GF-D8 (cell line): ENCODE measurements around the gene KIF26A.
"Not testable (repeated sequence)": the region's sequence is repeated elsewhere in the genome, so short reads cannot be mapped to it uniquely, and the experiment has no call there.

Source experiments
- DNase-seq: peaks from one replicate; lab custom pipeline; 2025; lab: John Stamatoyannopoulos, UW

KIF26A gene

GRCh38 chr14:104194016-104194415, 55.6 kb downstream of the KIF26A start:
- DNase-seq, result no peak

DNA sequence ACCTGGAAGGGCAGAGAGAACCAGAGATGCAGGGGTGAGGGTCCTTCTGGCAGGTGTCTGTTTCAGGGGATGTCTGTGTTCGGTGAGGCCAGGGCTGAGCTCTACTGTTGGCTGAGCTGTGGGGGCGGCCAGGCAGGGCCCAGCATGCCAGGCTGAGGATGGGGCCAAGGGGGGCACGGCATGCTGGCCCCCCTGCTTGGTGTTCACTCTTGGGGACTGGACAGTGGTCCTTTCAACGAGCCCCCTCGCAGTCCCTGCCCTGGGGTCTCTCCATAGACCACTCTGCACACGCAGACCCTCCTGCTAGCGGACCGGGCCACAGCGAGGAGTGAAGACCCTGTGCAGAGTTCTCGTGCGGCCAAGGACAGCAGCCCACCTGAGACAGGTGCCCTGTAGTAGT, 56.3 kb downstream of the KIF26A start:
- no peak for DNase-seq

DNA sequence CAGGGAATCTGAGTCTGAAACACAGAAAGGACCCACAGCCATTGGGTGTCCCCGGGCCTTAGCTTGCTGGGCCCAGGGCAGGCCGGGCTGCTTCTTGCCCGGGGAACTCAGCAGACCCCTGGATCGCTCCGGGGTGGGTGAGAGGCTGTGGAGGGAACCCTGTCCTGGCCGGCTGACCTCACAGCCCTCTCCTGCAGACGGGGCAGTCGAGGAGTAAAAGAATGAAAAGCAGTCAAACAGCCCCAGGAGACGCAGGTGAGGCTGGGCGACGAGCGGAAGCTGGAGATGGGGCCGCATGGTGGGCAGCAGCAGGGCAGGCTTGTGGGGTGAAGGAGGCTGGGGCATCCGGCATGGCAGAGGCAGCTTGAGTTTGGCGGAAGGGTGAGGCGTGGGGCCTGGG, 57.0 kb downstream of the KIF26A start:
- no peak for DNase-seq

DNA sequence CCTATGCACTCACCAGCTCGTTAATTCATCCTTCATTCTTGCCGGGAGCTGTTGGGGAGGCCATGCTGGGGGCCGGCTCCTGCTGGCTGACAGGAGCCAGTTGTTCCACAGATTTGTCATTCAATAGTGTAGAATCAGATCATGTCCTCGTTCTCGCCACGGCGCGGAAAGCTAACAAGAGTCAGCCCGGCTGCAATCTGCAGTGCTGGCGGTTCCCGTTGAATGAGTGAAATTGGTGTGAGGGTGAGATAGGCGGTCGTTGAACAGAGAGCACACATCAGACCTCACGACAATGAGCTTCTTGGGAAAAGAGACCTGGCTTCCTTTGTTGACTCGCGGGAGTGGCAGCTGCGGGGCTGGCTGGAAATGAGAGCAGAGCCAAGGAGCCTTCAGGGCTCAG, 57.5 kb downstream of the KIF26A start:
- DNase-seq, result no peak

GRCh38 chr14:104196461-104197140, 58.2 kb downstream of the KIF26A start:
- no peak for DNase-seq

DNA sequence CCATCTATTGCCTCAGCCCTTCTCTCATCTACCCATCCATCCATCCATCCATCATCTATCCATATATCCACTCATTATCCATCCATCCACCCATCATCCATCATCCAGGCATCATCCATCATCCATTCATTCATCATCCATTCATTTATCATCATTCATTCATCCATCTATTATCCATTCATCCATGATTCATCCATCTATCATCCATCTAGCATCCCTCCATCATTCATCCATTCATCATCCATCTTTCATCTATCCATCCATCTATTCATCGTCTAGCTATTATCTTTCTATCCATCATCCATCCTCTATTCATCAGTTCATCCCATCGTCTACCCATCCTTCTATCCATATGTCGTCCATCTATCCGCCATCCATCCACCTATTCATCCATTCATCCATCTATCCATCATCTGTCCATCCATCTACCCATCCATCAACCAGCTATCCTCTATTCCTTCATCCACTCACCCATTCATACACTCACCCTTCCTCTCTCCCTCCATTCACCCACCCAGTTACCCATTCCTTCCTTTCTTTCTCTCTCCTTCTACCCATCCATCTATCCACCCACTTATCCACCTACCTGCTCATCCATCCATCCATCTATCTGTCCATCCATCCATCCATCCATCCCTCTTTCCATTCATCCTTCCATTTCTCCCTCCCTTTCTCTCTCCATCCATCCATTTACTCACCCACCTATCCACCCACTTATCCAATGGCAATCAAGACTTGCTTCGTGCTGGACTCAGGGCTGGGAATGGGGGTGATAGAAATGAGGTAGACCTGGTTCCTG, 59.3 kb downstream of the KIF26A start:
- no peak for DNase-seq

DNA sequence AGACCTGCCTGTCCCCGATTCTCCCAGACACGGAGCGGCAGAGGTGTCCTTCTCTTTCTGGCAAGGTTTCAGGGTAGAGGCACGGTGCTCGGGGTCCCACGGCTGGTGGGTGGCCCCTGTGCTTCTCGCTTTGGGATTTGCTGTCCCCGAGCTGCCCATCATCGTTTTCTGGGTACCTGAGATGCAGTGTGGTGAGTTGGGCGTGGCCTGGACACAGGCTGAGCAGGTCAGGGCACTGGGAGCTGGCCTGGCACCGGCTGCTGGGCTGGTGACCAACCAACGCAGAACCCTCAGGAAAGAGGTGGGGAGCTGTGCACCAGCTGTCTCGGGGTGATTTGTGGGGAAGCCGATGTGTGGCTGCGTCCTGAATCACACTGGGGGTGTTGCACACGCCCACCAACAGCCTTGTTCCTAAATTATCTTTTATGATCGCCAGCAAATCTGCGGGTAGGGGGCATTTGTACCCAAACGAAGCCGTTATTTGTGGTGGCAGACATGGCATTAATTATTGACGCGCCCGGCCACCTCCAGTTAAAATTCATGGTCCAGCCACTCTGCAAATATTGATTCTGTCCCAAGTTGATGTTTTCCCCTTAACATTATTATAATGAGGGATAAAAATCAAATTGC, 61.0 kb downstream of the KIF26A start:
- DNase-seq, result no peak

- DNase-seq, result no peak
These were observed 61.7 kb downstream of the KIF26A start for GRCh38 chr14:104200106-104200505.

- no peak for DNase-seq
These were observed 62.2 kb downstream of the KIF26A start for GRCh38 chr14:104200591-104200990.

- DNase-seq, result no peak
These were observed 62.7 kb downstream of the KIF26A start for GRCh38 chr14:104201063-104201462.

DNA sequence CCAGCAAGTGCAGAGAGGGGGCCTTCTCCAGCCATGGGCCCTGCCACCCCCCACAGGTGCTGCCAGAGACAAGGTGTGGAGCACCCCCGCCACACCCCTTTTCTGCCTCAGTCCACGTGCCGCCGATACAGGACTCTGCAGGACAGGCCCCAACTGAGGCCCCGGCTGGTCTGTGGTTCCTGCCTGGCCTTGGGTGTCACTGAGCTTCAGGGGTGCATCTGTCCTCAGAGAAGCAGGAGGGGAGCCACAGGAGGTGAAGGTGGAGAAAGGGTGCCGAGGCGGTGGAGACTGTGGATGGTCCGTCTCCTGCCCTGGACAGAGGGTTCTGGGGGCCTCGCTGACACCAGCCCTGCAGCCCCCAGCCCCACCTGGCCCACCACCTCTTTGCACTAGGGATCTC, 63.1 kb downstream of the KIF26A start:
- no peak for DNase-seq

GRCh38 chr14:104202259-104203070, 64.1 kb downstream of the KIF26A start:
- DNase-seq, result no peak

GRCh38 chr14:104203071-104203425, 64.7 kb downstream of the KIF26A start:
- DNase-seq, result no peak

DNA sequence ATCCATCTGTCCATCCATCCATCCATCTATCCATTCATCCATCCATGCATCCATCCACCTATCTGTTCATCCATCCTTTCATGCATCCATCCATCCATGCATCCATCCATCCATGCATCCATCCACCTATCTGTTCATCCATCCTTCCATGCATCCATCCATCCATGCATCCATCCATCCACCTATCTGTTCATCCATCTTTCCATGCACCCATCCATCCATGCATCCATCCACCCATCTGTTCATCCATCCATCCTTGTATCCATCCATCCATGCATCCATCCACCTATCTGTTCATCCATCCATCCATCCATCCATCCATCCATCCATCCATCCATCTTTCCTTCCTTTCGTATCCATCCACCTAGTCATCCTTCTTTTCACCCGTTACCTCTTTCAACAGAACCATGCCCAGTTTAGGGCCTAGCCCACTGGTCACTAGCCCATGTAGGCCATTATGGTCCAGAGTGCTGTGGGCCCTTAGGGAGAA, 66.3 kb downstream of the KIF26A start:
- DNase-seq, result no peak

DNA sequence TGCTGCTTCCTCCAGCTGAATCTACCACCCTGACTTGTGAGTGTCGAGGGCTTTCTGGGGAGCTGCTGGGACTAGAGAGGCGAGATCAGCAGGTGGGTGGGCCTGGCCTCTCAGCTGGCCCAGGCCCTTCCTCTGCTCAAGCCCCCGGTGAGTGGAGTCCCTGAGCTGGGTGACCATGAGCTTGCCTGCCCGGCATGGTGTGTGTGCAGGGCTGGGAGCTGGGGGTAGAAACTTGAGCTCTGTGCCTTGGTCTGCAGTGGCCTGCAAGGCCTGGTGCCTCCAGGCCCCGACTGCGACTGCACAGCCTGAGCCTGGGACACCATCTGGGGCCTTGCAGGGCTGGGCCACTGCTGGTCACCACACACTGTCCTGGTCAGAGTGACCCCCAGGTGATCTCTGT, 67.4 kb downstream of the KIF26A start:
- no peak for DNase-seq

DNA sequence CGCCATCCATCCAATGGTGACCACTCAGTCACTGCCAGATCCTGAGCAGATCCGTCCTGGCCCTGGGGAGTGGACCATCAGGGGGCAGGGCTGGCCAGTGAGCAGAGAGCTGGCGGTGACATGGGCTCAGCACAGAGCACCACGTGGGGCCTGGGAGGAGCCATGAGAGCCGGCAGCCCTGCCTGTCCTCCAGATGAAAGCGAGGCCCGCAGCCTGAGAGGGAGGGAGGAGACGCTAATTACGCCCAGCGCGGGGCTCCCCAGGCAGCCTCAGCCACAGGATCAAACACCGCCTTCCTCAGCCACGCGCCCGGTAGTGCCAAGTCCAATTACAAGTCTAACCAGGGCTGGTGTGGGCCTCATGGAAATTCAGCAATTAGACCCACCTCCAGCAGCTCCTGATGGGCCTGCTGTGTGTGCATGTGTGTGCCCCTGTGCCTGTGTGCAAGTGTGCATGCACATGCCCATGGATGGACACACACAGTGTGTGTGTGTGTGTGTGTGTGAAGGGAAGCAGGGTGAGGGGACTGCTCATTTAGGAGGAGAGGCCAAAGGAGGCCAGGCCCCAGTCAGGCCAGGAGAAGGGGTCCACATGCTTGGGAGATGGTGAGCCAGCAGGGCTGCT, 68.0 kb downstream of the KIF26A start:
- no peak for DNase-seq

DNA sequence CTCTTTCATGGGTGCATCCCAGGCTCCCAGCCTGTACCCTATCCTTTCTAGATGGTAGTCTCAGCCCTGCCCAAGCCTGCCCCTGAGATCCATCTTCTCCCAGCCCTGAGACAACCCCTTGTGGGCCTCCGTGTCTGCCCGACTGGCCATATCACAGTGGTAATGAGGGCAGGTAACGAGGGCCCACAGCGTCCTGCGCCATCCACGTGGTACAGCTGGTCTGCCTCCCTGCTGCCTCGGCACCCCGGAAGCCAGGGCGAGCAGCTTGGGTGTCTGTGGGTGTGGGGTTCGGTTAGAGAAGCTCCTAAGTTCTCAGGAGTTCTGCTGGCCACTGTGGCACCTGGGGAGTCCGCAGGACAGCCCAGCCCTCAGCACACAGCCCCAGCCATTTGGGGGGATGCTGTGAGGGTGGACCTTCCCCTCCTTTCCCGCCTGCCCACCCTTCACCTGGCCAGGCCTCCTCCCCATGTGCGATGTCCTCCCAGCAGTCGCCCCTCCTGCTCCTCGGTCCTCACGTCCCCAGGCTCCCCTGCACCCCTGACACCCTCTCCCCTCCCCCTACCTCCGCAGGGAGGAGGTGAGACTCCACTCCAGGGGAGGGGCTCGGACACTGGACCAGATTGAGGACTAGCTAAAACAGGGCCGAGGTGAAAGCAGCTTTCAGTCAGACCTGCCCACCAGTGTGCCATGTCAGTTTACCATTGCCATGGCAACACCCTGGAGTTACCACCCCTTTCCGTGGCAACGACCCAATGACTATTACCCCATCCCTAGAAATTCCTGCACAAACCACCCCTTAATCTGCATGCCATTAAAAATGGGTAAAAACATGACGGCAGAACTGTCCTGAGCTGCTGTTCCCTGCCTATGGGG, 69.0 kb downstream of the KIF26A start:
- DNase-seq, result no peak

DNA sequence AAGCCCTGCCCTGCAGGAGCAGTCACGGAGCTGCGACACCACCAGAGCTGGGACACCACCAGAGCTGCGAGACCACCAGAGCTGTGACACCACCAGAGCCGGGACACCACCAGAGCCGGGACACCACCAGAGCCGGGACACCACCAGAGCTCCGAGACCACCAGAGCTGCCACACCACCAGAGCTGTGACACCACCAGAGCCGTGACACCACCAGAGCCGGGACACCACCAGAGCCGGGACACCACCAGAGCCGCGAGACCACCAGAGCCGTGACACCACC, 69.6 kb downstream of the KIF26A start:
- DNase-seq, result not testable (repeated sequence)

GRCh38 chr14:104208331-104208730, 69.9 kb downstream of the KIF26A start:
- not testable (repeated sequence) for DNase-seq

DNA sequence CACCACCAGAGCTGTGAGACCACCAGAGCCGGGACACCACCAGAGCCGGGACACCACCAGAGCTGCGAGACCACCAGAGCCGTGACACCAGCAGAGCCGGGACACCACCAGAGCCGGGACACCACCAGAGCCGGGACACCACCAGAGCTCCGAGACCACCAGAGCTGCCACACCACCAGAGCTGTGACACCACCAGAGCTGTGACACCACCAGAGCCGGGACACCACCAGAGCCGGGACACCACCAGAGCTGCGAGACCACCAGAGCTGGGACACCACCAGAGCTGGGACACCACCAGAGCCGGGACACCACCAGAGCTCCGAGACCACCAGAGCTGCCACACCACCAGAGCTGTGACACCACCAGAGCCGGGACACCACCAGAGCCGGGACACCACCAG, 70.7 kb downstream of the KIF26A start:
- DNase-seq, result not testable (repeated sequence)
